PC-3 (cell line): ENCODE data around the gene UBXN4. TPM values are rescaled to one million over a fixed set of nuclear protein-coding genes. Genes with fewer than 3 reads are reported as not detected.
"Not testable (repeated sequence)": the region's sequence is repeated elsewhere in the genome, so short reads cannot be mapped to it uniquely, and the experiment has no call there.

Experiments used
- ATAC-seq: fragments of 200-7000 bp; cut with Tn5 transposase; 2 replicates; pipeline ENCODE4 v1.9.1; 2020; ENCODE audit warnings: mild to moderate bottlenecking, moderate library complexity
- BruUV-seq: library from RNA; stranded (reverse); fragments of 400-500 nt; replicated peaks from 2 replicates; lab custom pipeline; 2021; lab: Mats Ljungman, UMichigan
- CTCF ChIA-PET: fragments of 300-600 bp; sonication (Branson Sonifier 250); formaldehyde crosslinking; loops from one replicate; lab custom pipeline; 2022; ENCODE audit warnings: antibody characterized with exemption; lab: Charles Lee
- POLR2A ChIA-PET: fragments of 300-600 bp; sonication (Branson Sonifier 250); formaldehyde crosslinking; loops from one replicate; lab custom pipeline; 2022; ENCODE audit warnings: antibody characterized with exemption; ENCODE audit not compliant: unreplicated experiment; lab: Charles Lee
- DNase-seq: peaks from one replicate; pipeline ENCODE4 v3.0.0-alpha.2; 2015
- H2AFZ ChIP-seq: fragments of 300-600 bp; sonication (generic); 2 replicates; pipeline ENCODE4 v1.6.0; 2016; ENCODE audit warnings: antibody characterized with exemption, low read length
- H3F3A ChIP-seq: fragments of 300-600 bp; sonication (generic); one replicate; pipeline ENCODE4 v1.6.0; 2017; ENCODE audit warnings: antibody characterized with exemption, low read length, control low read depth, mild to moderate bottlenecking; ENCODE audit not compliant: unreplicated experiment
- H3K27ac ChIP-seq: fragments of 300-600 bp; sonication (generic); 2 replicates; pipeline ENCODE4 v1.5.1; 2016; ENCODE audit warnings: mild to moderate bottlenecking, low read length
- H3K27me3 ChIP-seq: fragments of 300-600 bp; sonication (generic); 2 replicates; pipeline ENCODE4 v1.6.1; 2016; ENCODE audit warnings: low read length, mixed read lengths
- H3K36me3 ChIP-seq: fragments of 300-600 bp; sonication (generic); 2 replicates; pipeline ENCODE4 v1.6.1; 2016; ENCODE audit warnings: low read depth, mixed run types, low read length, mixed read lengths
- H3K4me1 ChIP-seq: fragments of 300-600 bp; sonication (generic); 2 replicates; pipeline ENCODE4 v1.5.1; 2016; ENCODE audit warnings: low read length; ENCODE audit not compliant: insufficient read depth
- H3K4me2 ChIP-seq: fragments of 300-600 bp; sonication (generic); 2 replicates; pipeline ENCODE4 v1.6.0; 2016; ENCODE audit warnings: low read length
- H3K4me3 ChIP-seq: fragments of 300-600 bp; sonication (generic); 2 replicates; pipeline ENCODE4 v1.5.1; 2016; ENCODE audit warnings: mild to moderate bottlenecking, low read length, mixed read lengths
- H3K79me2 ChIP-seq: fragments of 300-600 bp; sonication (generic); 2 replicates; pipeline ENCODE4 v1.6.1; 2017; ENCODE audit warnings: low read length, mixed read lengths
- H3K9ac ChIP-seq: fragments of 300-600 bp; sonication (generic); 2 replicates; pipeline ENCODE4 v1.6.0; 2016; ENCODE audit warnings: mild to moderate bottlenecking, low read length
- H3K9me2 ChIP-seq: fragments of 300-600 bp; sonication (generic); replicated peaks from 2 replicates; pipeline ENCODE4 v1.6.1; 2016; ENCODE audit warnings: mixed run types, low read length, mixed read lengths
- H3K9me3 ChIP-seq: fragments of 300-600 bp; sonication (generic); 2 replicates; pipeline ENCODE4 v1.6.1; 2016; ENCODE audit warnings: low read length, mixed read lengths
- H4K20me1 ChIP-seq: fragments of 300-600 bp; sonication (generic); 2 replicates; pipeline ENCODE4 v1.6.1; 2016; ENCODE audit warnings: low read length, mixed read lengths
- CTCF ChIP-seq: fragments of 300-600 bp; sonication (generic); conservative IDR thresholded peaks from 2 replicates; pipeline ENCODE4 v1.5.1; 2017; ENCODE audit warnings: antibody characterized with exemption, low read depth, mild to moderate bottlenecking, low read length
- EZH2 ChIP-seq: fragments of 300-600 bp; sonication (generic); IDR thresholded peaks from one replicate; pipeline ENCODE4 v1.6.1; 2017; ENCODE audit warnings: antibody characterized with exemption, mild to moderate bottlenecking, low read length; ENCODE audit not compliant: unreplicated experiment
- EZH2phosphoT487 ChIP-seq: fragments of 300-600 bp; sonication (generic); IDR thresholded peaks from 2 replicates; pipeline ENCODE4 v1.6.1; 2018; ENCODE audit warnings: mild to moderate bottlenecking, antibody characterized with exemption, low read length, borderline replicate concordance
- intact Hi-C: fragments of 100-400 bp; cut with micrococcal nuclease; formaldehyde crosslinking; loops from 2 replicates; pipeline ENCODE4 v1.9.0; 2023
- total RNA-seq: library from RNA; depleted of rRNA; stranded (reverse); fragments of >200 nt; gene quantifications from 2 replicates; pipeline ENCODE4 v1.2.3, GENCODE V29; 2014

Gene UBXN4
- total RNA-seq, 1 experiment from 2014 or later, result 38.3 TPM

GRCh38 chr2:135791418-135792190, 49.9 kb downstream of the UBXN4 start:
- ATAC-seq (no peak), DNase-seq (peak; percentile 29)
- Histone ChIP-seq H3K4me3 (no peak overlapping the region), H4K20me1 (no peaks in the 10 kb centered on the region), H3K4me2 (no peak overlapping the region), H3K9me2 (no peaks in the 10 kb centered on the region), H3K9me3 (no peaks in the 10 kb centered on the region), H3K36me3 (no peaks in the 10 kb centered on the region), H3K4me1 (peaks cover 5% of the 10 kb centered on the region; the same call in 1 of the 2 replicates), H3F3A (no peaks in the 10 kb centered on the region), H2AFZ (no peak overlapping the region), H3K27ac (no peak overlapping the region), H3K9ac (no peak overlapping the region), H3K27me3 (no peaks in the 10 kb centered on the region), H3K79me2 (no peaks in the 10 kb centered on the region)
- intact Hi-C loops, result no loop called here
- ChIA-PET CTCF (no interaction called here), POLR2A (no interaction called here)
- TF ChIP-seq EZH2phosphoT487 (no peak), EZH2 (no peak), CTCF (no peak)
- BruUV-seq, result no TSS peak

DNA sequence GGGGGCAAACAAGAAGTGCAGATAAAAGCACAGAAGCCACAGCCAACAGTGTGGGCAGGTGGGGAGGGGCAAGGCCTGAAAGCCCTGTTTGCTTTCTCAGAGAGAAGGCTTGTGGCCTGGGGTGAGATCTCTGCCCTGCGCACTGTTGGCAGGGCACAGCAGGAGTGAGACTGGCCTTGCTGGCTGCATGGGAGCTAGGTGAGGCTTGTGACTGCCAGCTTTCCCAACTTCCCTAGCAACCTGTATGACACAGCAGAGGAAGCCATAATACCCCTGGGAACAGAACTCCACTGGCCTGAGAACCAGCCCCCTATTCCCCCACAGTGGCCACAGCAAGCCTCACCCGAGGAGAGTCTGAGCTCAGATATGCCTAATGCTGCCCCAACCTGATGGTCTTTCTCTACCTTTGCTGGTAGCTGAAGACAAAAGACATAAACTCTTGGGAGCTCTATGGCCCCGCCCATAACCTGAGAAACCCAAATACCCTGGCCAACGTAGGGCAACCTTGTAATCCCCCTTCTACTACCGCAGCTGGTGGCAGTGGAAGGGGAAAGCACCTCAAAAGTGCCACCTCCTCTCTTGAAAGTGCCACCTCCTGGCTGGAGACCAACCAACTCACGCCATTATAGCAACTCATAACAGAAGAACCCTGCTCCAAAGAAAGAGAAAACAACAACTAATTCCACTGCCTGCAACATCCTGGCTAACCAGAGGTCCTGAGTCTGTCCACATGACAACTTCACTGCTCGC, 50.9 kb downstream of the UBXN4 start:
- Histone ChIP-seq H3K9me2 (no peaks in the 10 kb centered on the region), H3K27ac (no peak overlapping the region), H3K9ac (no peak overlapping the region), H3K36me3 (no peaks in the 10 kb centered on the region), H3K79me2 (no peaks in the 10 kb centered on the region), H3K4me3 (no peak overlapping the region), H3F3A (no peaks in the 10 kb centered on the region), H2AFZ (no peak overlapping the region), H3K4me1 (no peaks in the 10 kb centered on the region), H3K4me2 (no peak overlapping the region), H3K9me3 (no peaks in the 10 kb centered on the region), H3K27me3 (no peaks in the 10 kb centered on the region), H4K20me1 (no peaks in the 10 kb centered on the region)
- ATAC-seq (no peak), DNase-seq (no peak)
- ChIA-PET POLR2A (no interaction called here), CTCF (no interaction called here)
- no TSS peak for BruUV-seq
- TF ChIP-seq CTCF (no peak), EZH2 (no peak), EZH2phosphoT487 (no peak)
- intact Hi-C loops, result no loop called here

DNA sequence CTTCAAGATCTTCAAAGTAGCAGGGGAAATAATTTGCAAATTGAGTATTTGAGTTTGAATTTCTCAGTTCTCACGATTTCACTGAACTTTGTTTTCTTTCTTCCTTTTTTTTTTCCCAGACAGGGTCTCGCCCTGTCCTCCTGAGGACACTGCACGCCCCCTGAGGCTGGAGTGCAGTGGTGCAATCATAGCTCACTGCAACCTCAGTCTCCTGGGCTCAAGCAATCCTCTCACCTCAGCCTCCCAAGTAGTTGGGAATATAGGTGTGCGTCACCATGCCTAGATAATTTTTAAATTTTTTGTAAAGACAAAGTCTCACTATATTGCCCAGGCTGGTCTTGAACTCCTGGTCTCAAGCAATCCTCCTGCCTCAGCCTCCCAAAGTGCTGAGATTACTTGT, 54.0 kb downstream of the UBXN4 start:
- H3K36me3 ChIP-seq, H3K79me2 ChIP-seq, H2AFZ ChIP-seq, H3K9me2 ChIP-seq, intact Hi-C loops, H3K4me2 ChIP-seq, H4K20me1 ChIP-seq, H3K4me3 ChIP-seq, H3K9ac ChIP-seq, H3K27ac ChIP-seq, H3K4me1 ChIP-seq, POLR2A ChIA-PET, H3K27me3 ChIP-seq, BruUV-seq, H3K9me3 ChIP-seq, ATAC-seq, H3F3A ChIP-seq, DNase-seq: not testable (repeated sequence)
- CTCF ChIA-PET, result interaction anchor here (0.5 kb wide), 1 partner anchor 516 kb away, joined by 3 read pairs; no protein-coding TSS in a partner anchor
